TTC549 (cell line): ENCODE data around the gene GALNT13.

Experiments used
- FAIRE-seq: peaks from 2 replicates; lab custom pipeline; 2012; peaks lifted over from hg19 to GRCh38; lab: Jason Lieb, UNC

The GALNT13 gene

DNA sequence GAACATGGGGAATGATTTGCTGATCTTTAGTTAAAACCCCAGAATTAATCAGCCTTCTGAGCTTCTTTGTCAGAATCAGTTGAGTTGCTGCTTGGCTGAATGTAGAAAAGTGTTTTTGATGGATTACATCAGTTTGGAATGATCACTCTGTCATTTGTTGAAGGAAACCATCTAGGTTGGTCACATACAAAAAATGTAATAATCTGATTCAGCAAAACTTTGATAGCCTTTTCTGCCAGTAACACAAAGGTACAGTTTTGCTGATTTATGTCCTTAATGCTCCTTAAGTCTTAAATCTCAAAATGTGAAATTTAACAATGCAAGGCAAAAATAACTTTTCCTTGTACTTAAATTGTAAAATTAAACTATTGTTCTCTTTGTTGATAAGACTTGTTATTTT lies 74.3 kb downstream of the GALNT13 start:
- FAIRE-seq, result no peak

DNA sequence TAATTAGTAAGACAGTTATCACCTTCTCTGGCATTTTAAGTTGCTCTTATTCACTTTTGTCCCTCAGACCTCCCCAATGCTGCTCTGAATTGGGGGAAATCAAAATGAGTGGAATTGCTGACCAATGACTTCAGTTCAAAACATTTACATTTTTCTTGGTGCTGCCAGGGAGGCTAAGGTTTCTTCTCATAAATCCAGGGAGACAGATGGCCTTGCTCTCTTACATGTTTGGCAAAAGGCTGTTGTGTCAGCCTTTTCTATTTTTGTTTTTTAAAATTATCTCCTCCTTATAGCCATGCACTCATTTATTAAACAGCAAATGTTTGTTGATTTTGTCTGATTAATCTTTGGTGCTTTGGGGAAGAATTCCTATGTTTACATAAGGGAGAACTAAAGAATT lies 82.0 kb downstream of the GALNT13 start:
- FAIRE-seq, result no peak

DNA sequence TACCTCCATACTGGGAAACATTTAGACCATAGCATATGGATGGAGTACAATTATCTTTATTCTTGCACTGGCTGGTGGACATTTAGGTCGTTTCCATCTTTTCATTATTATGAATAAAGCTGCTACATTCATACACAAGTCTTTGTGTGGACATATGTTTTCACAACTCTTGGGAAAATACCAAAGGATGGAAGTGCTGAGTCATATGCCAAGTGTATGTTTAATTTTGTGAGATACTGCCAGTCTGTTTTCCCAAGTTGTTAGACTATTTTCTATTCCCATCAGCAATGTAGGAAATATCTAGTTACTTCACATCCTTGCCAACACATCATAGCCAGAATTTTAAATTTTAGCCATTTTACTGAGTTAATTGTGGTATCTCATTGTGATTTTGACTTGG lies 91.5 kb downstream of the GALNT13 start:
- FAIRE-seq, result no peak

DNA sequence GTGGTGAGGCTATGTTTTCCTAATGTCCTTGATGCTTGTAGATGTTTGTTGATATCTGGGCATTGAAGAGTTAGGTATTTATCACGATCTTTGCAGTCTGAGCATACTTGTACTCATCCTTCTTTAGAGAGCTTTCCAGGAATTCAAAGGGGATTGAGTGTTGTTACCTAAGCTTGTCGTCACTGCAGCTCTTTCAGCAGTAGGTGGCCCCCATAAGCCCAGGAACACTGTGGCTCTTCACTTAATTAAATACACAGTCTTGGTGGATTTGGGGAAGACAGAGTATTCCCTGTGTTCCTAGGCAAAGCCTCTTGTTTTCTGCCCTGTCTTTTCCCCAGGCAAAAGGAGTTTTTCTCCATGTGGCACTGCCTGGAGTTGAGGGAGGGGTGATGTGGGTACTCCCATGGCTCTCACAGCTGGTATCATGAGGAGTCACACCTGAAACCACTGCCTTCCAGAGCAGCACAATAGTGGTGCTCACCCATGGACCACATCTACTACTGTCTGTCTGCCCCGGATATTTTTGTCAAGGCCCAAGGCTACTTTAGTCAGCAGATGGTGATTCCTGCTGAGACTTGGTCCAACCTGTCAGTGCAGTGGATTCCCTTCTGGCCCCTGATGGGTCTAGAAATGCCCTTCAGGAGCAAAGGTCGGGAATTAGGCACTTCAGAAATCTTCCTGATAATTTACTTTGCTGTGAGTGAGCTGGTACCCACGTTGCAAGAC lies 95.7 kb downstream of the GALNT13 start:
- no peak for FAIRE-seq

DNA sequence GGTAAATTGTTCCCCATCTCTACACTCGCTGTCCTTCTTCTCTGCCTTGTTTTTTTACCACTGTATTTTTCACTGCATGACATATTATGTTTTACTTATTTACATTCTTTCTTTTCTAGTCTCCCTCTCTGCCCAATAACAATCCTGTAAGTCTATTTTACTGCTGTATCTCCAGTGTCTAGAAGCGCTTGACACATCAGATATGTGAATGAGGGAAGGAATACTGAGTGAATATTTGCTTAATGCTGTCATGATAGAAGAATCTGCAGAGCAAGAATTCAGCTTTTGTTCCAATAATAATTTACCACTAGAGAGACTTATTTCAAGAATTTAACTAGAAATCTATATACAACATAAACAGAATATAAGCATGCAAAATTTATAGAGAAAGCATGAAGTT lies 99.5 kb downstream of the GALNT13 start:
- FAIRE-seq, result no peak

DNA sequence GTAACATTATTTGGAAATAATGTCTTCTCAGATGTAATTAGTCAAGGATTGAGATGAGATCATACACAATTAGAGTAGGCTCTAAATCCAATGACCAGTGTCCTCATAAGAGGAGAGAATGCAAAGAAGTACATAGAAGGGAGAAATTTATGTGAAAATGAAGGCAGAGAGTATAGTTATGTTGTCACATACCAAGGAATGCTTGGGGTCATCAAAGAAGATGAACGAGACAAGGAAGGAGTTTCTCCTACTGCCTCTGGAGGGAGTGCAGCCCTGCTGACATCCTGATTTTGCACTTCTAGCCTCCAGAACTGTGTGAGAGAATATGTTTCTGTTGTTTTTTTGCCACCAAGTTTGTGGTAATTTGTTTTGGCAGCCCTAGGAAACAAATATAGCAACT lies 100.1 kb downstream of the GALNT13 start:
- FAIRE-seq, result no peak

DNA sequence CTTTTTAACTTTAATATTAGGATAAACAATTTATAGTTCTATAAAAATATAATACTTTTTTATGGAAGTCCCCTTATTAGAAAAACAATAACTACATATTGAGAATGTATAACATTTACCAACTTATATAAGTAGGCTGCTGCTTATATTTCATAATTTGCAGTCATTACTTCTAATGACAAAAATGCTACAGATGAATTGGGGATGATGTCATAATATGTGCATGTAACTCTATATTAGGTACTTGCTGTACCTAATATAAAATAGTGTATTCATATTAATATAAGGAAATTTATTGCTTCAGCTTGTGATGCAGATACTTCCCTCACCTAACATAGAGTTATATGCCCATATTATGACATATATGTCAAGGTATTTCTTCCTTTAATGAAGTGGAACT lies 100.7 kb downstream of the GALNT13 start:
- no peak for FAIRE-seq

DNA sequence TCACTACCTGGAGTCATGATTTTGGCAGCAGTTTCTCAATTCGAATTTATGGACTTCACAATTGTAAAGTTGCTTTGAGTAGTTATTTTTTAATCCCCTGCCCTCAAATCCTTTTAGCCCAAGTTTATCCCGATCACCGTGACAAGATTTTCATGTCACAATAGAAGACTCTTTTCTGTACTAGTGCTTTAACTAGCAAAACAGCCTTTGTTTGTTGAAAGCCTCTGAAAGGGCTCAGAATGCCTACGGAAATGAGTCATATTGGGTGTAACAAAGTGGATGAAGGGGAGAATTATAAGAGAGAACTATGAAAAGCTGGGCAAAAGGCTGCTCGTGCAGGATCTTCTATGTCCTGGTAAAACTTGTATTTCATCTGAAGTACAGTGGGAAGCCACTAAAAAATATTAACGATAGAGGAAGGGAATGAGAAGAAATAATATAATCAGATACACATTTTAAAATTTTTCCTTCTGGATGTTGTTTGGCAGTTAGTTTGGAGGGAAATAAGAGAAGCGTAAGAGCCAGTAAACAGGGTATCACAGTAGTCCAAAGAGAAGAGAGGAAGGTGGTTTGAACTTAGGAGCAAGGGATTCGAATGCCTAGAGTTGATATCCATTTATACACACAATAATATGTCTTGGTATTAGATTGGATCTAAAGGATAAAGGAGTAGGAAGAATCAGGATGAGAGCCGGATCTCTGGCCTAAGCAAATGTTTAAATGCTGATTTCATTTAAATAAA lies 114.9 kb downstream of the GALNT13 start:
- FAIRE-seq, result no peak

DNA sequence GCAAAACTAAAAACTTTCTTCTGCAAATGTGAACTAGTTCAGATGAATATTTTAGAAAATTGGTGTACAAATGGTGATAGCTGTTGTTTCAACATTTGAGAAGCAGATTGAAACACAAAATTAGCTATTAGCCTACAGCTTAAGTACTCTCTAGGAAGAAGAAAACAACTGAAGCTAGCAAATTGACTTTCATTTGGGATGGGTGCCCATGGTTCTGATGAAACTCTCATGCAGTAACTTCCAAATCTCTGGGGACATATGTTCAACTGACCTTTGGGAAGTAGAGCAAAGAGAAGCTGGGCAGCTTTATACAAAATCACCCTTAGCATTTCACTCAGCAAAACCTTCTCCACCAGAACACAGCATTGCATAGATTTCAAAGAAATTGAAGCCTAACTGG lies 119.0 kb downstream of the GALNT13 start:
- no peak for FAIRE-seq

DNA sequence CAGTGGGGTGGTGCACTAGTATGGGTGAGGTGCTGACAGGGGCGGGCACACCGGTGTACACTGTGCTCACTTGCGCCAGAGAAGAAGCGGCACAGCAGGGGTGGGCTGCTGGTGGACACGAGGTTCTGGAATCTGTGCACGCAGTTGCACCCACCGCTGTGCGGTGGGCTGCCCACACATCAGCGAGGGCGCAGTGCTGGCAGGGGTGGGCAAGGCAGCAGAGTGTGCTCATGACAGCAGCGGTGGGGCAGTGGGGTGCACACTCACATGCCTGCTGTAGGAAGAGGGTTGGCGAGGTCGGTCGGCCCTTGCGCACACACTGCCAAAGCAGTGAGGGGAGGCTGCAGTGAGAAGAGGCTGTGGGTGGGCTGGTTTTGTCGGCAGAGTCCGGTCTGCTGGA lies 141.8 kb downstream of the GALNT13 start:
- no peak for FAIRE-seq

DNA sequence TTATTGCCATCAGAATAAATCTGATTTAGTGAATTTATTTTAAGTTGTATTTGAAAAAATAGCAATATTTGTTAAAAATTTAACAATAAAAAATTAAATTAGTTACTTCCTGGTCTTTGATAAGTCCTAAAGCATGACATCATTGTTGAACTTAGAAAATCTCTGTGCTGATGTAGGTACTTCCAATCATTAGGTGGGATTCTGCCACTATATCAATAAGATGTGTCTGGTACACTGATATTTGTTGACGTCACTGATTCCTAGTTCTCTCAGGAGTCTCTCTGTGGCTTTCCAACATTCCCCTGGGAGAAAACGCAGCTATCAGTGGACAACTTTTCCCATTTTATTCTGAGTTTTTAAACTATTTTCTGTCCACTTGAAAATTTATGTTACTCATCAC lies 143.5 kb downstream of the GALNT13 start:
- no peak for FAIRE-seq

DNA sequence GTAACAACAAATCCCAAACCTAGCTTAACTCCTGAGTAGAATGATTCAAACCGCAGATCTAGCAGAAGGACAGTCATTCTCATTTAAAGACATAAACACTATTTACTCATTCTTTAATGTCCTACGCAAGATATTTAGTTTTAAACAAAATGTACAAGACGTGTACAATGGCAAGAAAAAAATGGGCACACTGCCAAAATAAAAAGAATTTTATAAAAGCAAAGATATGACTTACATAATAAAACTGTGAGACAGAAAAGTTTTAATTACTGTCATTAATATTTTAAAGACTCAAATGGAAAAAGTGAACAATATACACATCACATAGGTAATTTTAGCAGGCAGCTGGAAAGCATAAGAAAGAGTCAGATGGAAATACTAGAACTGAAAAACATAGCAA lies 157.8 kb downstream of the GALNT13 start:
- FAIRE-seq, result no peak

DNA sequence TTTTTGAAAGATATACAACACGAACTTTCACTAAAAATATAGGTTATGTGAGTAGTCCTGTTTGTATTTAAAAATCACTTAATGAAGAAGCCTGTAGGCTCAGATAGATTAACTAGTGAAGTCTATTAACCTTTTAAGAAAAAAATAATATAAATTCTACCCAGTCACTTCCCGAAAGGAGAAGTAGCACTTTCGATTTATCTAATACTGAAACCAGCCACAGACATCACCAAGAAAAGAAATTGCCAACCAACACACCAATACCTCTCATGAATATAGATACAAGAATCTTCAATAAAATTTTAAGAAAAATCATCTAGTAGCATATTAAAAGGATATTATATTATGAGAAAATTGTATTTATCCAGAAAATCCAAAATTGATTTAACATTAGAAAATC lies 160.5 kb downstream of the GALNT13 start:
- peak; percentile 55 for FAIRE-seq

DNA sequence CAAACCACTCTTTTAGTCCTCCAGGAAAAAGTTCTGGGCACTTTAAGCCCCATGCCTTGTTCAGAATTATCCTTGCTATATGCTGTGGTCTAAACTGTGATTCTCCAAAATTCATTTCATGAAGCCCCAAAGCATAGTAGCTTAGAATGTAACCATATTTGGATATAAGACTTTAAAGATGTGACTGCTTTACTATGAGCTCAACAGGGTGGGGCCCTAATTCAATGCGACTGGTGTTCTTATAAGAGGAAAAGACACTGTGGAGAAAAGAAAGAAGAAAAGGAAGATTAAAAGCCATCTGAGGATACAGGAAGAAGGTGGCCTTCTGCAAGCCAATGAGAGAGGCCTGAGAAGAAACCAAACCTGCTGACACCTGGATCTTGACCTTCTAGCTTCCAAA lies 174.8 kb downstream of the GALNT13 start:
- no peak for FAIRE-seq

DNA sequence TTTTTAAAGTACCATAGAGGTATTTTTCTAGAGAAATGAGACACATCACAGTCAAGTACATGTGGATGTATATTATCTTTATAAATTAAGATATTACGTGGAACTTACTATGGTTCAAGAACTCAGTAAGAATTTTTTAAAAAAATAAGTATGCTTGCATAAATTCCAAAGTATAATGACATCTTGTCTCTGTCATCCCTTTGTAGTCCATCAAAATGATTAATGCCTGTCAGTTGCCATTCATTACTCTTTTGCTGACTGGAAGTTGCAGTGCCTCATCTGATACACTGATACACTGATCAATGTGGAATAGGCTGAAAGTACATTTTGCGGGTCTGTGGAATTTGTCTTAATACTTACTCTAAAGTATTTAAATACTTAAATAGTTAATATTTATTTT lies 177.2 kb downstream of the GALNT13 start:
- FAIRE-seq, result no peak

DNA sequence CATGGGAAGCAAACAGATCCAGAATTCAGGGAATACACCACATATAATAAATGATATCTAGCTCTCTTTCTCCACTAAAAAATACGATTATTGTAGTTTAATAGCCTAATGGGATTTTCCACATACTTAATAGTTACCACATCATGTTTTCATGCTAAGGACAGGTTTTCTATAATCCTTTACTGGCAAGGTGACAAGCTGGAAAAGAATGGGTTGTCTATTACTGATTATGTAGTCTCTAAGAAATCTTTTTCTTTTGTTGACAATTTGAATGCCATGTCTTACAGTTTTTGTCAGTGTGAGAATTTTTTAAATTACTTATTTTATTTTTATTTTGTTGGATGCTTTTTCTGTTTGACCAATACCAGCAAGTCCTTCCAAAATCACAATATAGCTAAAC lies 177.8 kb downstream of the GALNT13 start:
- no peak for FAIRE-seq

DNA sequence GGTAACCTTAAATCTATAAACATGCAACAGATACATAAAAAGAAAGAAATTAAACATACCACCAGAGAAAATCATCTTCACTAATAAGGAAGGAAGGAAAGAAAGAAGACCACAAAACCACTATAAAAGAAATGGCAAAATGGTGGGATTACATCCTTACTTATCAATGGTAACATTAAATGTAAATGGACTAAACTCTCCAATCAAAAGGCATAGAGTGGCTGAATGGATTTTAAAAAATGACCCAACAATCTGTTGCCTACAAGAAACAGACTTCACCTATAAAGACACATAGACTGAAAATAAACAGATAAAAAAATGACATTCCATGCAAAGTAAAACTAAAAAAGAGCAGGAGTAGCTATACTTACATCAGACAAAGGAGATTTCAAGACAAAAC lies 195.4 kb downstream of the GALNT13 start:
- no peak for FAIRE-seq

DNA sequence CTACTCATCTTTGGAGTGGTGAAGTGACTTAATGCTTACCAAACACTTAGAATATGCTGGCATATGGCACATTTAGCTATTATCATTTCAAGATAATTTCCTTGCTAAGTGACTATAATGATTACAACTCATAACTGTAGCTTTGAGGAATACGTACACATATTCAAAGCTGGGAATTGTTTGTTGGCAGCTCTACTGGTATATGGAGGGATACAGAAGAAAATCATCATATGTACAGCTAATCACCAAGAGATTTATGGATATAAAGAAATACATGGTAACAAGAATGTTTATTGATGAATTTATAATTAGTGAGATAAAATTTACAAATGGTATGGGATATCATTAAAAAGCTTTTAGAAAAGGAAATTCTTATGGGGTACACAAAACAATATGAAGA lies 207.2 kb downstream of the GALNT13 start:
- no peak for FAIRE-seq

DNA sequence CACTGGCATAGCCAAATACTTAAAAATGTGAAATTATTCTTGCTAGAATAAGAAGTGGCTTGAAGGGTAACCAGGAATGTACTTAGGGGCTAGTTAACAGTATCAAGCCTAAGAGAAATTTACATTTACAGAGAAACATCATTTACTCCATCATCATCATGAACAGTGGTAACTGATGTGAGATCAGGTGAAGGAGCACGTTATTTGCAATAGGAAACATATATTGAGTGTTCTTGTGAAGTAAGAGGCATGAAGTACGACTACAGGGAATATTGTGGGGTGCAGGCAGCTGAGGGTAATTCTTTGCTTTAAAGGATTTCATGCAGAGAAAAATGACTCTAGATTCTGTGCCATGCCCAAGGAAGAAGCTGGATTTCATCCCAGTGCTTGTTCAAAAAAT lies 220.8 kb downstream of the GALNT13 start:
- FAIRE-seq, result no peak

DNA sequence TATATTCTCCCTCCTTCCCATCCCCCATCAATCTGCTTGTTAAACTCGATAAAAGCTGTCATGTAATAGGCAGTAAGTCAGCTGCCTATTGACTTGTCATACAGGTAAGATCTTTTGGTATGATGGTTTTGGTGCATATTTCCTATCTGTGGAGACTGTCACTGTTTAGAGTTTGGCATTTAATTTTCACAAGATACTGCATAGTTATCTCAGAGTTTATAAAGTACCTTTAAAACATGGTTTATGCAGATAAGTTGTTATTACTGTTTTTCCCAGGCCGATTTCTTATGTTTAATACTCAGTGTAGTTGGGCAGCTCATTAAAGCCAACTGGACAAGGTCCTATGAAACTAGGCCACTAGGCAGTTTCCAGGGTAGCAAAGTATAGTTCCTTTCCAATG lies 222.1 kb downstream of the GALNT13 start:
- no peak for FAIRE-seq

DNA sequence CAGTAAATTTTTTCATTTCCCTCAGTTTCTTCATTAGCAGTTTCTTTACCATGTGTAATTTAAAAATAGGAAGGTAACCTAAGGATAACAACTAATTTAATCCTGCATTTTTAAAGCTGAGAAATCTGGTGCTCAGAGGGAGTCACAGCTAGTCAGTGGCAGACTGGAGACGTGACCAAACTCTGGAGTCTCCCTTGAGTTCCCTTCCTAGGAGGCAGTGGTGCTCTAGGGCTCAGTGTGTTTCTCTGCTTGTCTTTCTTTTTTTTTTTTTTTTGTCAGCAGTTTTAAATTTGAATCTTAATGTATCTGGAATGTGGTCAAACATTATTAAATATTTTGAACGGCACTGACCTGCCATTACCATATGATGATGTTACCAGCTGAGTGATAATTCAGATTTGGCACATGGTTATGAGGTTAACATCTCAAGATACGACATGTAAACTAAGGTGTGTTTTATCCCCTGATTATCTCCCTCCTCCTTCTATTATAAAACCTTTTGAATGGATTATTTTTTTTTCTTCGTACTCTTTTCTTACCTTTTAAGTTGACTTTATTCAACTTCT lies 226.2 kb downstream of the GALNT13 start:
- no peak for FAIRE-seq

DNA sequence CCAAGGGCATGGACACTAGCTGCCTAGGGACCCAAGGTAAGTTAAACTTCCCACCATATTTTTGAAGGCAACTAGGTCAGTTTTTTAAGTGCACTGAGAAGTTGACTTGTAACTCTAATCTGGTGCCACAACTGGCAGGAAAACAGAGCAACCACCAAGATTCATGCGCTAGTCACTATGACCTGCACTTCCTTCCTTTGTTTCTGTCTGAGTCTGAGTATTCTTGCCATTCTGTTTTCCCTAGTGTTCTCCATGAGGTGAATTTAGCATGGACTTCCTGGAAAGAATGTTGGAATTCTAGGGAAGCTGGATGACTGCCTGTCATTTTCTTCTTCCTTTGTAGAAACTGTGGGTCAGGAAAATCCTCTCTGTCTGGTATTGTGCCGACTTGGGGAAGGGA lies 249.0 kb downstream of the GALNT13 start:
- no peak for FAIRE-seq

DNA sequence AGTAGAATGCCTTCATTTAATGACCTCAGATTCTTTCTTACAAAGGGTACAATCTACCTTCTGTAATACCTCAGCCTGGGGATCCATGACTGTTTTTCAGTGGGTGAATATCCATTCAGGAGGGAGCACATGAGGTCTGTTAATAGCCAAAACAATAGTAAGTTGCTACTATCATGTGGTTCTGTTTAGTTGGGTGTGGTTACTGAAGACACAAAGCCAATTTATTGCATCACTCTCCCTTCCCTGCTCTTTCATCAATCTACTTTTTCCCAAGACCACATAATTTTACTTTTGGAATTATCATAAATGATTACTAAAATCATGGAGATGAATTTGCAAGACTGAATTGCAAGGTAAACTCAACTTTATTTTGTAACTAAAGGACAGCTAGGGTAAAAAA lies 254.2 kb downstream of the GALNT13 start:
- no peak for FAIRE-seq

DNA sequence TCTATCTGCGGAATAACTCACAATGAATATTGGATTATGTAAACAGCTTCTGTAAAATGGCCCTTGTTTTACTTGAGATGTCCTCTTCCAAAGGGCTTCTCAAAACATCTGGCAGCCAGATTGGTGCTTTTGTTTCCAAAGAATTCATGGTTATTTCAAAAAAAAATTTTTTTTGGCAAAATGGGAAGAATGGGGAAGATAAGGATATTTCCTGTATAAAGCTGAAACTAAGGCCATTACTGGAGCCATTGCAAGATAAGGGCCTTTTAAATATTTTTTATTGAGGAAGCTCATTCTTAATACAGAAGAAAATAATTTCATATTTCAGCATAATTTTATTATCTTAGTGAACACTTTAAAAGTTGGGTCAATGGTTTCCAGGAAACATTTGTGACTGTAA lies 259.1 kb downstream of the GALNT13 start:
- no peak for FAIRE-seq
